ENCODE measurements around the gene CUL5. TPM values are rescaled to one million over a fixed set of nuclear protein-coding genes. Genes with fewer than 3 reads are reported as not detected.

Gene CUL5
- total RNA-seq, 2 donors from 2014 or later: 28.1 to 46.4 TPM

GRCh38 chr11:108037636-108038035, 28.9 kb downstream of the CUL5 start:
- Histone ChIP-seq H3K36me3 (no peaks in the 10 kb centered on the region), H3K4me1 (replicated peaks) (no peaks in the 10 kb centered on the region), H3K27me3 (replicated peaks; ENCODE audit: insufficient read depth) (no peaks in the 10 kb centered on the region), H3K27ac (no peak overlapping the region), H3K9me3 (no peaks in the 10 kb centered on the region), H3K4me3 (no peak overlapping the region)
- WGBS: 69% methylated on average over 6 of the region's 6 CpGs
- intact Hi-C loops (cut with DNase I): no loop called here
- DNase-seq (ENCODE audit: low spot score): no peak
- no peak for TF ChIP-seq POLR2AphosphoS5 (IDR thresholded peaks at IDR 0.05)
- no peak for TF ChIP-seq POLR2A (IDR thresholded peaks at IDR 0.05)
- no peak for TF ChIP-seq CTCF (IDR thresholded peaks at IDR 0.05)

- WGBS: 100% methylated on average over 1 of the region's 1 CpG
- TF ChIP-seq POLR2A (IDR thresholded peaks at IDR 0.05) (no peak), CTCF (IDR thresholded peaks at IDR 0.05) (no peak), POLR2AphosphoS5 (IDR thresholded peaks at IDR 0.05) (no peak)
- no peaks in the 10 kb centered on the region for H3K4me1 ChIP-seq (replicated peaks)
- no peaks in the 10 kb centered on the region for H3K36me3 ChIP-seq
- no peaks in the 10 kb centered on the region for H3K27me3 ChIP-seq (replicated peaks; ENCODE audit: insufficient read depth)
- no peak overlapping the region for H3K27ac ChIP-seq
- no peak overlapping the region for H3K4me3 ChIP-seq
- DNase-seq (ENCODE audit: low spot score): no peak
- intact Hi-C loops (cut with DNase I): no loop called here
- H3K9me3 ChIP-seq: no peaks in the 10 kb centered on the region
These were observed 39.6 kb downstream of the CUL5 start for GRCh38 chr11:108048269-108048668.

GRCh38 chr11:108062336-108062735, 53.6 kb downstream of the CUL5 start:
- Histone ChIP-seq H3K27ac (no peak overlapping the region), H3K27me3 (replicated peaks; ENCODE audit: insufficient read depth) (no peaks in the 10 kb centered on the region), H3K4me1 (replicated peaks) (no peaks in the 10 kb centered on the region), H3K4me3 (no peak overlapping the region), H3K36me3 (no peaks in the 10 kb centered on the region), H3K9me3 (no peaks in the 10 kb centered on the region)
- 89% methylated on average over 2 of the region's 2 CpGs for WGBS
- intact Hi-C loops (cut with DNase I): no loop called here
- DNase-seq (ENCODE audit: low spot score): no peak
- TF ChIP-seq POLR2AphosphoS5 (IDR thresholded peaks at IDR 0.05): no peak
- TF ChIP-seq POLR2A (IDR thresholded peaks at IDR 0.05): no peak
- no peak for TF ChIP-seq CTCF (IDR thresholded peaks at IDR 0.05)

- no peaks in the 10 kb centered on the region for H3K36me3 ChIP-seq
- H3K4me1 ChIP-seq (replicated peaks): no peaks in the 10 kb centered on the region
- H3K27me3 ChIP-seq (replicated peaks; ENCODE audit: insufficient read depth): no peaks in the 10 kb centered on the region
- H3K27ac ChIP-seq: no peak overlapping the region
- 96% methylated on average over 2 of the region's 2 CpGs for WGBS
- no peak for DNase-seq (ENCODE audit: low spot score)
- no peak for TF ChIP-seq CTCF (IDR thresholded peaks at IDR 0.05)
- TF ChIP-seq POLR2A (IDR thresholded peaks at IDR 0.05): no peak
- TF ChIP-seq POLR2AphosphoS5 (IDR thresholded peaks at IDR 0.05): no peak
- no peak overlapping the region for H3K4me3 ChIP-seq
- H3K9me3 ChIP-seq: no peaks in the 10 kb centered on the region
- intact Hi-C loops (cut with DNase I): no loop called here
These were observed 54.7 kb downstream of the CUL5 start for GRCh38 chr11:108063410-108063809.

- H3K4me1 ChIP-seq (replicated peaks): no peaks in the 10 kb centered on the region
- no peak for DNase-seq (ENCODE audit: low spot score)
- intact Hi-C loops (cut with DNase I): no loop called here
- H3K4me3 ChIP-seq: no peak overlapping the region
- H3K36me3 ChIP-seq: peaks cover 0 to 3% of the 10 kb centered on the region in 2 donors
- no peaks in the 10 kb centered on the region for H3K9me3 ChIP-seq
- no peaks in the 10 kb centered on the region for H3K27me3 ChIP-seq (replicated peaks; ENCODE audit: insufficient read depth)
- no peak overlapping the region for H3K27ac ChIP-seq
- TF ChIP-seq POLR2A (IDR thresholded peaks at IDR 0.05): no peak
- no peak for TF ChIP-seq POLR2AphosphoS5 (IDR thresholded peaks at IDR 0.05)
- no peak for TF ChIP-seq CTCF (IDR thresholded peaks at IDR 0.05)
These were observed 61.2 kb downstream of the CUL5 start for GRCh38 chr11:108069947-108070346.

Data from prostate gland (tissue), 2 donors.